ENCODE results near the gene SIN3A.
"Not testable (repeated sequence)": the region's sequence is repeated elsewhere in the genome, so short reads cannot be mapped to it uniquely, and the experiment has no call there.

The SIN3A gene

GRCh38 chr15:75333654-75334419, 117.7 kb downstream of the SIN3A start:
- DNase-seq (ENCODE audit: low spot score): not testable (repeated sequence)

GRCh38 chr15:75332093-75332492, 119.4 kb downstream of the SIN3A start:
- DNase-seq (ENCODE audit: low spot score): not testable (repeated sequence)

GRCh38 chr15:75329571-75329970, 121.9 kb downstream of the SIN3A start:
- no peak for DNase-seq (ENCODE audit: low spot score)

- no peak for DNase-seq (ENCODE audit: low spot score)
Measured at GRCh38 chr15:75328493-75329314, 122.8 kb downstream of the SIN3A start.

GRCh38 chr15:75327491-75327890, 124.0 kb downstream of the SIN3A start:
- no peak for DNase-seq (ENCODE audit: low spot score)

GRCh38 chr15:75327005-75327404, 124.5 kb downstream of the SIN3A start:
- no peak for DNase-seq (ENCODE audit: low spot score)

- DNase-seq (ENCODE audit: low spot score): no peak
Measured at GRCh38 chr15:75325922-75326321, 125.6 kb downstream of the SIN3A start.

GRCh38 chr15:75321711-75322110, 129.8 kb downstream of the SIN3A start:
- no peak for DNase-seq (ENCODE audit: low spot score)

All from activated CD4-positive, alpha-beta T cell treated with anti-CD3 and anti-CD28 coated beads, Interleukin-2, Interleukin-4, amounts not matched to agents 100 ng/mL and 50 ng/mL, durations not matched to agents 16 hours and 8 hours (primary cell).